ENCODE results near the gene RBP4. TPM values are rescaled to one million over a fixed set of nuclear protein-coding genes. Genes with fewer than 3 reads are reported as not detected.

The RBP4 gene
- 6.7 TPM for total RNA-seq

GRCh38 chr10:93601146-93601773 lies at the start of gene RBP4:
RBP4 (minus strand) TSS chr10:93601235; CDS start chr10:93601028, 207 bp downstream.

GRCh38 chr10:93612311-93612710 lies 11.3 kb upstream of the RBP4 start, which contains the start of gene PDE6C:
PDE6C (plus strand) TSS chr10:93612537; CDS start chr10:93612726, 189 bp downstream.

DNA sequence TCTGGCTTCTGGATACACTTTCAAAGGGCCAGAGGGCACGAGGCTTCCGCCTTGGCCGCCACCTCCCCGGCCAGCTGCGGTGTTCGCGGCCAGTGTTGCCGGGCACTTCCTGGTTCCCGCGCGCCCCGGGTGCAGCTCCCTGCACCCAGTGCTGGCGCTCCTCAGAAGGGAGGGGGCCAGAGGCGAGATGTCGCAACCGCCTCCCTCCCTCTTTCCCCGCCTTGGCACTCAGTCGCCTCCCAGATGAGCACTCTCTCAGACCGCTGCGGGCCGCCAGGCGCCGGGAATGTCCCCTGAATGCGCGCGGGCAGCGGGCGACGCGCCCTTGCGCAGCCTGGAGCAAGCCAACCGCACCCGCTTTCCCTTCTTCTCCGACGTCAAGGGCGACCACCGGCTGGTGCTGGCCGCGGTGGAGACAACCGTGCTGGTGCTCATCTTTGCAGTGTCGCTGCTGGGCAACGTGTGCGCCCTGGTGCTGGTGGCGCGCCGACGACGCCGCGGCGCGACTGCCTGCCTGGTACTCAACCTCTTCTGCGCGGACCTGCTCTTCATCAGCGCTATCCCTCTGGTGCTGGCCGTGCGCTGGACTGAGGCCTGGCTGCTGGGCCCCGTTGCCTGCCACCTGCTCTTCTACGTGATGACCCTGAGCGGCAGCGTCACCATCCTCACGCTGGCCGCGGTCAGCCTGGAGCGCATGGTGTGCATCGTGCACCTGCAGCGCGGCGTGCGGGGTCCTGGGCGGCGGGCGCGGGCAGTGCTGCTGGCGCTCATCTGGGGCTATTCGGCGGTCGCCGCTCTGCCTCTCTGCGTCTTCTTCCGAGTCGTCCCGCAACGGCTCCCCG lies 34.4 kb downstream of the RBP4 start, which contains the start of gene FFAR4:
TSS of gene FFAR4 (plus strand) at position 231 of the 842 bp plus-strand sequence. CDS start at position 287, 56 bp downstream.

Other genes with a start within 250 kb of the RBP4 start
- 5.5 TPM for gene MYOF, start 118.9 kb downstream of the RBP4 start, total RNA-seq
- 4.6 TPM for gene CEP55, start 104.6 kb downstream of the RBP4 start, total RNA-seq
- gene FFAR4, start 34.6 kb downstream of the RBP4 start, total RNA-seq: 1.2 TPM
- gene PDE6C, start 11.3 kb upstream of the RBP4 start, total RNA-seq: not detected
- gene FRA10AC1, start 101.4 kb upstream of the RBP4 start, total RNA-seq: 20.8 TPM
- gene LGI1, start 156.7 kb upstream of the RBP4 start, total RNA-seq: 52.8 TPM